PC-3 (cell line): ENCODE results near the gene TRIB2. TPM values are rescaled to one million over a fixed set of nuclear protein-coding genes. Genes with fewer than 3 reads are reported as not detected.

ENCODE experiments used
- ATAC-seq: fragments of 200-7000 bp; cut with Tn5 transposase; 2 replicates; pipeline ENCODE4 v1.9.1; 2020; ENCODE audit warnings: mild to moderate bottlenecking, moderate library complexity
- BruUV-seq: library from RNA; stranded (reverse); fragments of 400-500 nt; replicated peaks from 2 replicates; lab custom pipeline; 2021; lab: Mats Ljungman, UMichigan
- CTCF ChIA-PET: fragments of 300-600 bp; sonication (Branson Sonifier 250); formaldehyde crosslinking; loops from one replicate; lab custom pipeline; 2022; ENCODE audit warnings: antibody characterized with exemption; lab: Charles Lee
- POLR2A ChIA-PET: fragments of 300-600 bp; sonication (Branson Sonifier 250); formaldehyde crosslinking; loops from one replicate; lab custom pipeline; 2022; ENCODE audit warnings: antibody characterized with exemption; ENCODE audit not compliant: unreplicated experiment; lab: Charles Lee
- DNase-seq: peaks from one replicate; pipeline ENCODE4 v3.0.0-alpha.2; 2015
- H2AFZ ChIP-seq: fragments of 300-600 bp; sonication (generic); 2 replicates; pipeline ENCODE4 v1.6.0; 2016; ENCODE audit warnings: antibody characterized with exemption, low read length
- H3F3A ChIP-seq: fragments of 300-600 bp; sonication (generic); one replicate; pipeline ENCODE4 v1.6.0; 2017; ENCODE audit warnings: antibody characterized with exemption, low read length, control low read depth, mild to moderate bottlenecking; ENCODE audit not compliant: unreplicated experiment
- H3K27ac ChIP-seq: fragments of 300-600 bp; sonication (generic); 2 replicates; pipeline ENCODE4 v1.5.1; 2016; ENCODE audit warnings: mild to moderate bottlenecking, low read length
- H3K27me3 ChIP-seq: fragments of 300-600 bp; sonication (generic); 2 replicates; pipeline ENCODE4 v1.6.1; 2016; ENCODE audit warnings: low read length, mixed read lengths
- H3K36me3 ChIP-seq: fragments of 300-600 bp; sonication (generic); 2 replicates; pipeline ENCODE4 v1.6.1; 2016; ENCODE audit warnings: low read depth, mixed run types, low read length, mixed read lengths
- H3K4me1 ChIP-seq: fragments of 300-600 bp; sonication (generic); 2 replicates; pipeline ENCODE4 v1.5.1; 2016; ENCODE audit warnings: low read length; ENCODE audit not compliant: insufficient read depth
- H3K4me2 ChIP-seq: fragments of 300-600 bp; sonication (generic); 2 replicates; pipeline ENCODE4 v1.6.0; 2016; ENCODE audit warnings: low read length
- H3K4me3 ChIP-seq: fragments of 300-600 bp; sonication (generic); 2 replicates; pipeline ENCODE4 v1.5.1; 2016; ENCODE audit warnings: mild to moderate bottlenecking, low read length, mixed read lengths
- H3K79me2 ChIP-seq: fragments of 300-600 bp; sonication (generic); 2 replicates; pipeline ENCODE4 v1.6.1; 2017; ENCODE audit warnings: low read length, mixed read lengths
- H3K9ac ChIP-seq: fragments of 300-600 bp; sonication (generic); 2 replicates; pipeline ENCODE4 v1.6.0; 2016; ENCODE audit warnings: mild to moderate bottlenecking, low read length
- H3K9me2 ChIP-seq: fragments of 300-600 bp; sonication (generic); replicated peaks from 2 replicates; pipeline ENCODE4 v1.6.1; 2016; ENCODE audit warnings: mixed run types, low read length, mixed read lengths
- H3K9me3 ChIP-seq: fragments of 300-600 bp; sonication (generic); 2 replicates; pipeline ENCODE4 v1.6.1; 2016; ENCODE audit warnings: low read length, mixed read lengths
- H4K20me1 ChIP-seq: fragments of 300-600 bp; sonication (generic); 2 replicates; pipeline ENCODE4 v1.6.1; 2016; ENCODE audit warnings: low read length, mixed read lengths
- CTCF ChIP-seq: fragments of 300-600 bp; sonication (generic); conservative IDR thresholded peaks from 2 replicates; pipeline ENCODE4 v1.5.1; 2017; ENCODE audit warnings: antibody characterized with exemption, low read depth, mild to moderate bottlenecking, low read length
- EZH2 ChIP-seq: fragments of 300-600 bp; sonication (generic); IDR thresholded peaks from one replicate; pipeline ENCODE4 v1.6.1; 2017; ENCODE audit warnings: antibody characterized with exemption, mild to moderate bottlenecking, low read length; ENCODE audit not compliant: unreplicated experiment
- EZH2phosphoT487 ChIP-seq: fragments of 300-600 bp; sonication (generic); IDR thresholded peaks from 2 replicates; pipeline ENCODE4 v1.6.1; 2018; ENCODE audit warnings: mild to moderate bottlenecking, antibody characterized with exemption, low read length, borderline replicate concordance
- intact Hi-C: fragments of 100-400 bp; cut with micrococcal nuclease; formaldehyde crosslinking; loops from 2 replicates; pipeline ENCODE4 v1.9.0; 2023
- total RNA-seq: library from RNA; depleted of rRNA; stranded (reverse); fragments of >200 nt; gene quantifications from 2 replicates; pipeline ENCODE4 v1.2.3, GENCODE V29; 2014

Gene TRIB2
- total RNA-seq, 1 experiment from 2014 or later = 35.2 TPM

GRCh38 chr2:12719400-12720277 is 2.9 kb downstream of the TRIB2 start:
- H3K36me3 ChIP-seq = peaks cover 13% of the 10 kb centered on the region; the same call in 1 of the 2 replicates
- H3K79me2 ChIP-seq = peaks cover 78% of the 10 kb centered on the region
- no peaks in the 10 kb centered on the region for H3K27me3 ChIP-seq
- peak overlapping the region; percentile 94 for H3K9ac ChIP-seq
- BruUV-seq = no TSS peak
- ChIA-PET POLR2A (interaction anchor here (0.6 kb wide), 1 partner anchor 507 kb away, joined by 3 read pairs; no protein-coding TSS in a partner anchor), CTCF (interaction anchor here (0.8 kb wide), 1 partner anchor 212 kb away, joined by 5 read pairs; no protein-coding TSS in a partner anchor)
- TF ChIP-seq CTCF = no peak
- peaks cover 44% of the 10 kb centered on the region for H4K20me1 ChIP-seq
- intact Hi-C loops = loop anchor here (1.0 to 5.0 kb wide), 6 partner anchors 112 to 288 kb away; no protein-coding TSS in a partner anchor
- ATAC-seq (no peak), DNase-seq (peak; percentile 63)
- H3K9me2 ChIP-seq = no peaks in the 10 kb centered on the region
- no peak overlapping the region for H2AFZ ChIP-seq
- peak overlapping the region; percentile 83 for H3K4me2 ChIP-seq
- peak overlapping the region; percentile 95 for H3K4me3 ChIP-seq
- H3K9me3 ChIP-seq = no peaks in the 10 kb centered on the region
- H3K27ac ChIP-seq = peak overlapping the region; percentile 77
- peaks cover 40% of the 10 kb centered on the region for H3K4me1 ChIP-seq
- H3F3A ChIP-seq = peaks cover 10% of the 10 kb centered on the region

DNA sequence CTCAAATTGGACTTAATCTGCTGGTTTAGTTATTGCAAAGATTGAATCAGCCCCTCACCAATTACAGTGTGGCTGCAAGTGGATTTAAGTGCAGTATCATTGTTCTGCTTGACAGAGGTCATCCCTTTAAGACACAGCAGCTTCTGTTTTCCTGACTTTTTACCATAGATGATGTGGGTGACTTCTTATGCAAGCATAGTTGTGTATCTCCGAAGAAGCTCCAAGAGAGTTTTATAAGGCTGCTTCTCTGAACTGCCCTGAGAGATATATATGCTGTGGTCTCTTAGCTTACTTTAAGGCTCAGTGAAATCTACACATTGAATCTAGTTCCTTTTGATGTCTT is 3.5 kb downstream of the TRIB2 start:
- Histone ChIP-seq H4K20me1 (peaks cover 44% of the 10 kb centered on the region), H3K36me3 (peaks cover 19% of the 10 kb centered on the region; the same call in 1 of the 2 replicates), H3K4me2 (peak overlapping the region; percentile 83), H2AFZ (no peak overlapping the region), H3K79me2 (peaks cover 83% of the 10 kb centered on the region), H3K27me3 (no peaks in the 10 kb centered on the region), H3K4me3 (peak overlapping the region; percentile 95), H3K9me3 (no peaks in the 10 kb centered on the region), H3F3A (peaks cover 5% of the 10 kb centered on the region), H3K4me1 (peaks cover 35% of the 10 kb centered on the region), H3K9ac (peak overlapping the region; percentile 94), H3K27ac (peak overlapping the region; percentile 77; the same call in 1 of the 2 replicates), H3K9me2 (no peaks in the 10 kb centered on the region)
- ATAC-seq (no peak), DNase-seq (no peak)
- intact Hi-C loops = loop anchor here (1.0 kb wide), 2 partner anchors 211 to 287 kb away; no protein-coding TSS in a partner anchor
- POLR2A ChIA-PET = interaction anchor here (0.6 kb wide), 2 partner anchors 171 to 507 kb away, joined by 3 read pairs; no protein-coding TSS in a partner anchor
- no TSS peak for BruUV-seq
- CTCF ChIA-PET = interaction anchor here (0.8 kb wide), 1 partner anchor 211 kb away, joined by 5 read pairs; no protein-coding TSS in a partner anchor
- TF ChIP-seq EZH2phosphoT487 = no peak
- no peak for TF ChIP-seq EZH2
- TF ChIP-seq CTCF = no peak
